HG02840 (cell line): ENCODE results near the gene YLPM1.
"Not testable (repeated sequence)": the region's sequence is repeated elsewhere in the genome, so short reads cannot be mapped to it uniquely, and the experiment has no call there.

Experiments used
- ATAC-seq: cut with Tn5 transposase; IDR thresholded peaks from one replicate; pipeline ENCODE4 v1.9.1; 2021; ENCODE audit warnings: mild to moderate bottlenecking, moderate library complexity, moderate number of reproducible peaks; ENCODE audit not compliant: unreplicated experiment, low FRiP score

Gene YLPM1

GRCh38 chr14:74762917-74763802 is at the start of gene YLPM1:
Gene YLPM1 (plus strand): TSS chr14:74763316. CDS start chr14:74763490, 174 bp downstream.
- ATAC-seq: peak; percentile 94

GRCh38 chr14:74713395-74713735 is 49.8 kb upstream of the YLPM1 start:
- ATAC-seq: no peak

GRCh38 chr14:74720526-74720925 is 42.6 kb upstream of the YLPM1 start:
- ATAC-seq: no peak

- no peak for ATAC-seq
Observed at GRCh38 chr14:74723134-74723533, 40.0 kb upstream of the YLPM1 start.

- no peak for ATAC-seq
Observed at GRCh38 chr14:74732387-74732786, 30.7 kb upstream of the YLPM1 start.

- ATAC-seq: no peak
Observed at GRCh38 chr14:74733221-74733620, 29.9 kb upstream of the YLPM1 start.

- ATAC-seq: no peak
Observed at GRCh38 chr14:74735125-74735524, 28.0 kb upstream of the YLPM1 start.

GRCh38 chr14:74737753-74738325 is 25.3 kb upstream of the YLPM1 start:
- ATAC-seq: no peak

- ATAC-seq: no peak
Observed at GRCh38 chr14:74739293-74740030, 23.7 kb upstream of the YLPM1 start.

- no peak for ATAC-seq
Observed at GRCh38 chr14:74747237-74747636, 15.9 kb upstream of the YLPM1 start.

GRCh38 chr14:74754157-74754556 is 9.0 kb upstream of the YLPM1 start:
- ATAC-seq: no peak

- no peak for ATAC-seq
Observed at GRCh38 chr14:74754899-74755298, 8.2 kb upstream of the YLPM1 start.

GRCh38 chr14:74756326-74756725 is 6.8 kb upstream of the YLPM1 start:
- ATAC-seq: no peak

GRCh38 chr14:74758505-74758904 is 4.6 kb upstream of the YLPM1 start:
- not testable (repeated sequence) for ATAC-seq

GRCh38 chr14:74763803-74764531 is 851 bp downstream of the YLPM1 start:
- ATAC-seq: no peak

- no peak for ATAC-seq
Observed at GRCh38 chr14:74765721-74766120, 2.6 kb downstream of the YLPM1 start.

GRCh38 chr14:74771399-74771798 is 8.3 kb downstream of the YLPM1 start:
- ATAC-seq: no peak

- ATAC-seq: no peak
Observed at GRCh38 chr14:74784634-74785033, 21.5 kb downstream of the YLPM1 start.

- ATAC-seq: no peak
Observed at GRCh38 chr14:74785056-74785613, 22.0 kb downstream of the YLPM1 start.

GRCh38 chr14:74786796-74787315 is 23.7 kb downstream of the YLPM1 start:
- no peak for ATAC-seq
